ENCODE measurements around the gene HYKK. TPM values are rescaled to one million over a fixed set of nuclear protein-coding genes. Genes with fewer than 3 reads are reported as not detected.

HYKK gene
- total RNA-seq, 4 donors from 2014 or later: 0.87 to 6.6 (median 4.4) TPM

DNA sequence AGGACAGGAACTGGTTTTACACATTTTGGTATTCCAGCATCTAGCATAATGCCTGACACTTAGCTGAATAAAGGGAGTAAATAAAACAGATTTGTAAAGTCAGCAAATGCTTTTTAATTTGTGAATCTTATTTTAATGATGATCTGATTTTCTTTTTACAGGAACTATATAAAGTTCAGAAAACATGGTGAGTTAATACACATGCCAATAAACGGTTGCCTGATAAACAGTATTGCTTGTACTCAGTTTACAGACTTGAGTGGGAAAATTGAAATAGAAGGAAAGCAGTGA lies 34.3 kb downstream of the HYKK start:
- ATAC-seq (no peak), DNase-seq (no peak)
- TF ChIP-seq, protein P1, sequence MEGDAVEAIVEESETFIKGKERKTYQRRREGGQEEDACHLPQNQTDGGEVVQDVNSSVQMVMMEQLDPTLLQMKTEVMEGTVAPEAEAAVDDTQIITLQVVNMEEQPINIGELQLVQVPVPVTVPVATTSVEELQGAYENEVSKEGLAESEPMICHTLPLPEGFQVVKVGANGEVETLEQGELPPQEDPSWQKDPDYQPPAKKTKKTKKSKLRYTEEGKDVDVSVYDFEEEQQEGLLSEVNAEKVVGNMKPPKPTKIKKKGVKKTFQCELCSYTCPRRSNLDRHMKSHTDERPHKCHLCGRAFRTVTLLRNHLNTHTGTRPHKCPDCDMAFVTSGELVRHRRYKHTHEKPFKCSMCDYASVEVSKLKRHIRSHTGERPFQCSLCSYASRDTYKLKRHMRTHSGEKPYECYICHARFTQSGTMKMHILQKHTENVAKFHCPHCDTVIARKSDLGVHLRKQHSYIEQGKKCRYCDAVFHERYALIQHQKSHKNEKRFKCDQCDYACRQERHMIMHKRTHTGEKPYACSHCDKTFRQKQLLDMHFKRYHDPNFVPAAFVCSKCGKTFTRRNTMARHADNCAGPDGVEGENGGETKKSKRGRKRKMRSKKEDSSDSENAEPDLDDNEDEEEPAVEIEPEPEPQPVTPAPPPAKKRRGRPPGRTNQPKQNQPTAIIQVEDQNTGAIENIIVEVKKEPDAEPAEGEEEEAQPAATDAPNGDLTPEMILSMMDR (IDR thresholded peaks at IDR 0.05 in 4 of 5, conservative IDR thresholded peaks at IDR 0.05 in 1 of 5): no peak
- no peak for TF ChIP-seq POLR2A (IDR thresholded peaks at IDR 0.05)
- intact Hi-C loops (cut with DNase I; ENCODE audit: low total_unique reads): no loop called here
- H3K9me3 ChIP-seq: no peaks in the 10 kb centered on the region
- peak overlapping the region; percentile 76 to 90 (median 84) for H3K4me3 ChIP-seq
- peaks cover 4 to 41% of the 10 kb centered on the region in 2 donors for H3K36me3 ChIP-seq
- H3K4me1 ChIP-seq: peaks cover 12 to 16% of the 10 kb centered on the region in 2 donors
- no peaks in the 10 kb centered on the region for H3K27me3 ChIP-seq
- peak overlapping the region; percentile 91 to 97 (median 94) for H3K27ac ChIP-seq
- in situ Hi-C loops (cut with MboI; ENCODE audit: low sequenced_read_pairs in 4 of 4): no loop called here

DNA sequence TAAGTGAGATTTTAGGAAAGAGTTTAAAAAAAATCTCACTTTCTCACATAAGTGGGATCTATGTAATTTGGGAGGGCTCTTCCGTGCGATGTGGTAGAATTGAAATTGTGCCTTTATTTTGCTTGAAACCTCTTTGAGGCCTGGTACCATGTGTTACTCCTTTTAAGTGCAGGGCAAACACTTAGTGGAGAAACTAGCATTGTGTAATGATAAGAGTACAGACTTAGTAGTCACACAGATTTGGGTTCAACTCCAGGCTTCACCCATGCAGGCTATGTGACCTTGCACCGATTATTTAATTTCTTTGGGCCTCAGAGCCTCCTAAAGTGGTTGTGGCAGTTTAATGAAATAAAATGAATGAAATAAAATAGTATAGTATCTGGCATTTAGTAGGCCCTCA lies 35.3 kb downstream of the HYKK start:
- in situ Hi-C loops (cut with MboI; ENCODE audit: low sequenced_read_pairs in 4 of 4) (no loop called here), intact Hi-C loops (cut with DNase I; ENCODE audit: low total_unique reads) (no loop called here)
- ATAC-seq (no peak), DNase-seq (no peak)
- TF ChIP-seq POLR2A (IDR thresholded peaks at IDR 0.05): no peak
- TF ChIP-seq, protein P1 (IDR thresholded peaks at IDR 0.05 in 4 of 5, conservative IDR thresholded peaks at IDR 0.05 in 1 of 5): no peak
- Histone ChIP-seq H3K27ac (peak overlapping the region in 1 of 4 donors; percentile 91), H3K27me3 (no peaks in the 10 kb centered on the region), H3K9me3 (no peaks in the 10 kb centered on the region), H3K4me1 (peaks cover 12 to 16% of the 10 kb centered on the region in 2 donors), H3K36me3 (peaks cover 6 to 50% of the 10 kb centered on the region in 2 donors), H3K4me3 (no peak overlapping the region)

DNA sequence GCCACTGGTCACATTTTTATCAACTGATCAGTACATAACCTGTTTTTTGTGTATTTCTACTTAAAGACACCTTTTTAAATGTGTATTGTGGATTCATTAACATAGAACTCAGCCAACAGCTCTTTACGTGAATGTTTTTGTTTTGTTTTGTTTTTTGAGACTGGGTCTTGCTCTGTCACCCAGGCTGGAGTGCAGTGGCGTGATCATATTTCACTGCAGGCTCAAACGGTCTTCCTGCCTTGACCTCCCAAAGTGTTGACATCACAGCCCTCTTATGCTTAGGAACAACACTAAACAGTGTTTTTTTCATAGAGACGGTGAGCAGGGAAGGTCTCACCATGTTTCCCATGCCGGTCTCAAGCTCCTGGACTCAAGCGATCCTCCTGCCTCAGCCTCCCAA lies 42.8 kb downstream of the HYKK start:
- in situ Hi-C loops (cut with MboI; ENCODE audit: low sequenced_read_pairs in 4 of 4) (no loop called here), intact Hi-C loops (cut with DNase I; ENCODE audit: low total_unique reads) (no loop called here)
- Histone ChIP-seq H3K27ac (no peak overlapping the region), H3K27me3 (no peaks in the 10 kb centered on the region), H3K9me3 (no peaks in the 10 kb centered on the region), H3K4me3 (no peak overlapping the region), H3K4me1 (no peaks in the 10 kb centered on the region), H3K36me3 (peaks cover 8 to 59% of the 10 kb centered on the region in 2 donors)
- DNase-seq (no peak), ATAC-seq (no peak)
- TF ChIP-seq, protein P1 (IDR thresholded peaks at IDR 0.05 in 4 of 5, conservative IDR thresholded peaks at IDR 0.05 in 1 of 5): no peak
- no peak for TF ChIP-seq POLR2A (IDR thresholded peaks at IDR 0.05)

DNA sequence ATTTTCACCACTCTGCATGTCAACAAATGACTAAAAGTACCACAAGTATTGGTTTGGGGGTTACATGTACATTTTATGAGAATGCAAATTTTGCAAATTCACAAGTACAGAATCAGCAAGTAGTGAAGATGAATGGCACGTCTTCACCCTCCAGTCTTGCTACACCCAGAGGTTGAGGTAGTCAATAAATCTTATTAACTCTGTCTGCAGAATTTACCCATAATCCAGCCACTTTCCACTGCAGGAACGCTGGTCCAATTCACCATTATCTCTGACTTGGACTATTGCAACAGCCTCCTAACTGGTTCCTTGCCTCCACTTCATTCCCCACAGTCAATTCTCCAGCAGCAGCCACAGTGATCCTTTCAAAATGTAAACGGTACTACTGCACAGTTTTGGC lies 43.4 kb downstream of the HYKK start:
- no peaks in the 10 kb centered on the region for H3K4me1 ChIP-seq
- H3K9me3 ChIP-seq: no peaks in the 10 kb centered on the region
- peaks cover 3 to 53% of the 10 kb centered on the region in 2 donors for H3K36me3 ChIP-seq
- no peak overlapping the region for H3K4me3 ChIP-seq
- H3K27ac ChIP-seq: no peak overlapping the region
- in situ Hi-C loops (cut with MboI; ENCODE audit: low sequenced_read_pairs in 4 of 4) (no loop called here), intact Hi-C loops (cut with DNase I; ENCODE audit: low total_unique reads) (no loop called here)
- H3K27me3 ChIP-seq: no peaks in the 10 kb centered on the region
- TF ChIP-seq, protein P1 (IDR thresholded peaks at IDR 0.05 in 4 of 5, conservative IDR thresholded peaks at IDR 0.05 in 1 of 5): no peak
- no peak for TF ChIP-seq POLR2A (IDR thresholded peaks at IDR 0.05)
- ATAC-seq (no peak), DNase-seq (no peak)

DNA sequence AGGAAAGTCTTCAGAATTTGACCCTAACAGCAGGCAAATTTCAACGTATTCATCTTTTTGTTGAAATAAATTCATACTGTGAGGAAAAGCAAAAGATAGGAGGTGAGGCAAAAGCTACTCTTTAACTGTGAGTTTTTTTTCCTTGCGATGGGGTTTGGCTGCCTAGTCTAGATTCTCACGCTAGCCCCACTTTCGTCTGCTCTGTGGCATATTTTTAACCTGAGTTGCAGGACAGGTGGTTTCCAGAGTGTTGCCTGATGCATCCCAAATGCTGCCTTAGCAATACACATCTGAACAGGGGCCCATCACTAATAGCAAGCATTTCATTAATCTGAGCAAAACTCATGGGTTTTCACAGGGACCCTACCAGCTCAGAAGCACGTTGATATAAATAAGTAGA lies 44.5 kb downstream of the HYKK start:
- H3K27me3 ChIP-seq: no peaks in the 10 kb centered on the region
- H3K4me3 ChIP-seq: no peak overlapping the region
- no peak overlapping the region for H3K27ac ChIP-seq
- intact Hi-C loops (cut with DNase I; ENCODE audit: low total_unique reads) (no loop called here), in situ Hi-C loops (cut with MboI; ENCODE audit: low sequenced_read_pairs in 4 of 4) (no loop called here)
- DNase-seq: no peak
- H3K36me3 ChIP-seq: peaks cover 3 to 42% of the 10 kb centered on the region in 2 donors
- TF ChIP-seq POLR2A (IDR thresholded peaks at IDR 0.05): no peak
- TF ChIP-seq, protein P1 (IDR thresholded peaks at IDR 0.05 in 4 of 5, conservative IDR thresholded peaks at IDR 0.05 in 1 of 5): no peak
- no peaks in the 10 kb centered on the region for H3K4me1 ChIP-seq
- H3K9me3 ChIP-seq: no peaks in the 10 kb centered on the region
- ATAC-seq: no peak

Measured in gastrocnemius medialis (tissue), 4 donors.